Right lung (tissue), 5 donors: Measurements from ENCODE around the gene ZNF207. TPM values are rescaled to one million over a fixed set of nuclear protein-coding genes. Genes with fewer than 3 reads are reported as not detected.
"Not testable (repeated sequence)": the region's sequence is repeated elsewhere in the genome, so short reads cannot be mapped to it uniquely, and the experiment has no call there.

ENCODE experiments used
- DNase-seq, 2 donors: peaks; one replicate each; pipeline ENCODE4 v3.0.0-alpha.2; 2013
- polyA plus RNA-seq, 5 donors: library from polyadenylated mRNA; unstranded; fragments of 120-200 nt; gene quantifications; one replicate each; pipeline versions ENCODE4 v1.2.1 to v1.2.3, GENCODE V29; 2013; ENCODE audit warnings: inconsistent platforms in 1 of 5, low replicate concordance in 1 of 5; ENCODE audit not compliant: insufficient read length in 5 of 5, insufficient read depth in 1 of 5

Gene ZNF207
- polyA plus RNA-seq, 5 donors = 201 to 320 (median 271) TPM

DNA sequence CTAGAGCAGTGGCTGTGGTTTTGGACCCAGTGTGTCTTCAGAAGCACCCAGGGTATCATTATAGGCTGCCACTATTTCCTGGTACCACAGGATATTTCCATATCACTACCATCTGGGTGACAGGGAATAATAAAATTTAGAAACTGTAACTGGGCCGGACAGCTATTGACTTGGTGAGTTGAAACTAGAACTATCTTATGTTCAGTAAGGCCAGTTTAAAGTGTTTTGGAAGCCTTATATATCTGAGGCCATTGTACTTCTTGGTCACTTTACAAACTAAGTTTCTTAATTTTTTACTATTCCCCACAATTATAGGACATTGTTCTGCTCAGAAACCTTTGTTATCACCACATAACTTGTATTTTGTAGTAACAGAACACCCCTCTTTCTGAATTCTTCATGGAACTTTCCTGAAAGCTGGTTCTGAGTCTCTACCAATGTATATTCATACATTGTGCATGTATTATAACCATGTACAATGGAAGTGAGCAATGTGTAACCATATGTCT lies 34.0 kb downstream of the ZNF207 start:
- no peak for DNase-seq

DNA sequence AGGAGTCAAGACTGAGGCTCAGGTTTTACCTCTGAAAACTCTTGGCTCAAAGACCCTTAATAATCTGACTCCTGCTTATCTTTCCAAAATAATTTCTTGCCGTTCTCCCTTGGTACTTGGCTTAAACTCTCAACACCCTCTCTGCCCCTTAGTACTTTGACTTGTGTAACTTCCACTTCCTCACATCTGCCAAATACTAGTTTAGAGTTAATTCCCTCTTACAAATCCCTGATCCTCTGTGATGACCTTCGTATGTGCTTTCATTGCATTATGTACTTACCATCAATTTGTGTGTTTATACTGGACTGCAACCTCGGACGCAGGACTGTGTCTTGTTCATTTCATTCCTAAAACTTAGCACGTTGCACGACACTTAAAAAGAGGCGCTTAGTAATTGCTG lies 35.2 kb downstream of the ZNF207 start:
- no peak for DNase-seq

DNA sequence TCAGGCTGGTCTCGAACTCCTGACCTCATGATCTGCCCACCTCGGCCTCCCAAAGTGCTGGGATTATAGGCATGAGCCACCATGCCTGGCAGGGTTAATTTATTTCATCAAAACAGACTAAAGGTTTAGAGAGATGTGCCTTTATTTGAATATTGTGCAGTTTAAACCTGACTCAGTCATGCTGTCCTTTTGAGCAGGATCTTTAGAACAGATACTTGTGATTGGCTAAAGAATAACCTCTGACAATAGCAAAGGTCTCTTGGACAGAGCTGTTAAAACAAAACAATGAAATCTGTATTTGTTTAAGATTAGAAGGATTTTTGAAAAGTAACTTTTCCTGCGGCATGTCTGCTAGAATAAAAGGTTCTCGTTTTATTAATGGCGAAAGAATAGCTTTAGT lies 36.0 kb downstream of the ZNF207 start:
- no peak for DNase-seq

DNA sequence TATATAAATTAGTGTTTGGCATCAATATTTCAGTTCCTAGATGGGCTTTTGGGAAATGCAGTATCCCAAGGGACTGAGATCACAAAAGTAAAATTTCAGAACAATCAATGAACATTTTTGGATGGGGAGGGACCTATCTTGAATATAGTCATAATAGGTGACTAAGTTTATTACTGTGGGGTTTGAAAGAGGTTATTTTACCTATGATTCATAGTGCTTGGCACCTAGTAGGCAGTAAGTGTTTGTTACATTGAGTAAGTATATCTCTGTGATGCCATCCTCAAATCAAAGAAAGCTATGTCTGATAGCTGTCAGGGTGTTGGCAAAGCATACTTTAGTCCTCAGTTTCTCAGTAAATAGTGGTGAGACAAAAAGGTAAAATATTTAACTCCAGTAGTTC lies 36.9 kb downstream of the ZNF207 start:
- DNase-seq = no peak

DNA sequence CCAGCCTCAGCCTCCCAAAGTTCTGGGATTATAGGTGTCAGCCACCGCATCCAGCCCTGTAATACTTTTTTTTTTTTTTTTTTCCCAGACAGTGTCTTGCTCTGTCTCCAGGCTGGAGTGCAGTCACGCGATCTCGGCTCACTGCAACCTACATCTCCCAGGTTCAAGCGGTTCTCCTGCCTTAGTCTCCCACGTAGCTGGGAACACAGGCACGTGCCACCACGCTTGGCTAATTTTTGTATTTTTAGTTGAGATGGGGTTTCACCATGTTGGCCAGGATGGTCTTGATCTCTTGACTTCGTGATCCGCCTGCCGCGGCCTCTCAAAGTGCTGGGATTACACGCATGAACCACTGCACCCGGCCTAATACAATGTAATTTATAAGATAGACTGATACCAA lies 38.2 kb downstream of the ZNF207 start:
- not testable (repeated sequence) for DNase-seq

DNA sequence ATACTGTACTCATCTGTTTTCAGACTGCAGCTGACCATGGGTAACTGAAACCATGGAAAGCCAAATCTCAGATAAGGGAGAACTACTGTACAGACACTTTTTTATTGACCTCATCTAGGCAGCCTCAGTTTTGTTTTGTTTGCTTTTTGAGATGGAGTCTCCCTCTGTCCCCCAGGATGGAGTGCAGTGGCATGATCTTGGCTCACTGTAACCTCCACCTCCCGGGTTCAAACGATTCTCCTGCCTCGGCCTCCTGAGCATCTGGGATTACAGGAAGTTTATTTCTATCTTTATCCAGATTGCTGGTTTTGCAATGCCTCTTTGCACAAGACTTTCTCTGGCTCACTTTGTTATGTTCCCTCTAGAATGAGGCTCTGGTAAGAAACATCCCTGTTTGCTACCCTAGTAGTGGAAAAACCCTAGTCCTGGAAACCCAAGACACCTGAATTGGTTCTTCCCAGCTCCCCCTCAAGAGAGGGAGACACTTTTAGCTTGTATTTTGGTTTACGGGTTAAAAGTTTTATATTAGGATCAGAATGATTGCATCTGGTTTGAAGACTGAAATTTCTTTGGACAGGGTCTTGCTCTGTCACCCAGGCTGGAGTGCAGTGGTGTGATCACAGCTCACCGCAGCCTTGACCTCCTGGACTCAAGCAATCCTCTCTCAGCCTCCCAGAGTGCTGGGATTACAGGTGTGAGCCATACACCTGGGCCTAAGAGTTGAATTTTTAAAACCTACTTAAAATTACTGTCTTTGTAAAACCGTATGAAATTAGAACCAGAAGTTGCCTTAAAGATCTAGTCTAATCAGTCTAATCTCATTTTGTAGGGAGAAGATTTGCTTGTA lies 38.9 kb downstream of the ZNF207 start:
- DNase-seq = no peak

DNA sequence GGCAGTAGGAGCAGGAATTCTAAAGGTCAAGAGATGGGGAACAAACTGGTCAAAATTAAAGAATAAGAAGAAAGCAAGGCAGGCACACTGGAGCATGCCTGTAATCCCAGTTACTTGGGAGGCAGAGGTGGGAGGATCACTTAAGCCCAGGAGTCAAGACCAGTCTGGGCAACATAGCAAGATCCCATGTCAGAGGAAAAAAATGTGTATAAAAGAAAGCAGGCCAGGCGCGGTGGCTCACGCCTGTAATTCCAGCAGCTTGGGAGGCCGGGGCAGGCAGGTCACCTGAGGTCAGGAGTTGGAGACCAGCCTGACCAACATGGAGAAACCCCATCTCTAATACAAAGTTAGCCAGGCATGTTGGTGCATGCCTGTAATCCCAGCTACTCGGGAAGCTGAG lies 43.9 kb downstream of the ZNF207 start:
- DNase-seq = no peak

DNA sequence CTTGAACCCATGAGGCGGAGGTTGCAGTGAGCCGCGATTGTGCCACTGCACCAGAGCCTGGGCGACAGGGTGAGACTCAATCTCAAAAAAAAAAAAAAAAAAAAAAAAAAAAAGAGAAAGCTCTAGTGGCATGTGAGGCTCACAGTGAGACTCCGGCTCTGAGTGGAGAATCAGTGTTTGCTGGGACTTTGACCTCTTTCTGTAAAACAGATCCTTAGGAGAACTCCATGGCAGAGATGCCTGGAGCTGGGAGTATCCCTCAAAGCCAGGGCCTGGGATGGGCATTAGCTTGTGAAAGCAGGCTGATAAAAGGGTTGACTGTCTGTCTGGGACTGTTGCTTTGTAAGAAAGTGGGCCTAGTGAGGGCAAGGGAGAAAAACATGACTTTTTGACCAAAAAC lies 46.4 kb downstream of the ZNF207 start:
- no peak for DNase-seq

DNA sequence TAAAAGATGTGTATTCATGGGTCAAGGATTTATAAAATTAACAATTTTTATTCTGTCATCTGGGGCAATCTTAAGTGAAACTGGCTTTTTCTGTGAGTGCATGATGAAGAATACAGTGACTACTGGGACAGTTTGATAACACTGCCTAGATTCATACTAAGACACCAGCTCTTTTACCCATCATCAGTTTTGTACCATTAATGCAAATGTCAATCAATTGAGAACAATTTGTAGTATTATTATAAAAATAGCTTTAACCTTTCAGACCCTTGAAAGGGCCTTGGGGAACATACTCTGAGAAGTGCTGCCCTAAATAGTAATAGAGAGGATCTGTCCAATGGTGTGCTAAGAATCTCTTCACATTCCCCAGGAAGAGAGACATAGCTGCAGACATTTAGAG lies 49.0 kb downstream of the ZNF207 start:
- DNase-seq = no peak

DNA sequence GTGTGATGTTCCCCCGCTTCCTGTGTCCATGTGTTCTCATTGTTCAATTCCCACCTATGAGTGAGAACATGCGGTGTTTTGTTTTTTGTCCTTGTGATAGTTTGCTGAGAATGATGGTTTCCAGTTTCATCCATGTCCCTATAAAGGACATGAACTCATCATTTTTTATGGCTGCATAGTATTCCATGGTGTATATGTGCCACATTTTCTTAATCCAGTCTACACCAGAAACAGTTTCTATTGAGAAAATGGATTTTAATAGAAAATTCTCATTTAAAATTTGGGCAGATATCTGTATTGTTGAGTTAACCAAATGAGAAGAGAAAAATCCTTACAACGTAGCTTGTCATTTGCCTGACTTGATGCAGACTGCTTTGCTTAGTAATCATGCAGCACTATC lies 60.1 kb downstream of the ZNF207 start:
- DNase-seq = not testable (repeated sequence)

DNA sequence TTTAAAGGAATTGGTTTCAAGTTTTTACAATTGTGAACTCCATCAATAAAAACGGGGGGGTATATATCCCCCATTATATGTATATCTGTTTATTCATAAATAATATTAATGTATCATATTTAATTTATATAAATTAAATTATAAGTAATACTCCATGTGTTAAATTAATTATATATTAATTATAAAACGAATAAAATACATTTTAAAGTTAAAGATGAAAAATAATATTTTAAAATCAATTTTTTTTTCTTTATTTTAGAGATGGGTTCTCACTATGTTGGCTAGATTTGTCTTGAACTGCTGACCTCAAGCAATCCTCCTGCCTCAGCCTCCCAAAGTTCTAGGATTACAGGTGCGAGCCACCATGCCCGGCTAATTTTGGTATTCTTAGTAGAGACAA lies 76.9 kb downstream of the ZNF207 start:
- no peak for DNase-seq

DNA sequence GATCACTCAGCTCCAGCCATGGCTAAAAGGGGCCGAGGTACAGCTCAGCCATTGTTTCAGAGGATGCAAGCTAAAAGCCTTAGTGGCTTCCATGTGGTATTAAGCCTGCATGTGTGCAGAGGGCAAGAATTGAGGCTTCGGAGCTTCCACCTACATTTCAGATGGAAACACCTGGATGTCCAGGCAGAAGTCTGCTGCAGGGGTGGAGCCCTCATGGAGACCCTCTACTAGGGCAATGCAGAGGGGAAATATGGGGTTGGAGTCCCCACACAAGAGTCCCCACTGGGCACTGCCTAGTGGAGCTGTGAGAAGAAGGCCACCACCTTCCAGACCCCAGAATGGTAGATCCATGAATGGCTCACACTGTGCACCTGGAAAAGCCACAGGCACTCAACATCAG lies 79.6 kb downstream of the ZNF207 start:
- DNase-seq = no peak

Other genes with a start within 250 kb of the ZNF207 start
- gene RHOT1, start 207.7 kb upstream of the ZNF207 start, polyA plus RNA-seq = 10 to 100 TPM; 49.2 to 71.1 (median 66.0) TPM
- 1 to 10 TPM; 1.3 to 2.1 (median 1.6) TPM for gene RHBDL3, start 84.3 kb upstream of the ZNF207 start, polyA plus RNA-seq
- 10 to 100 TPM; 28.8 to 42.7 (median 31.9) TPM for gene C17orf75, start 8.0 kb upstream of the ZNF207 start, polyA plus RNA-seq
- 10 to 100 TPM; 71.1 to 89.5 (median 78.6) TPM for gene PSMD11, start 94.4 kb downstream of the ZNF207 start, polyA plus RNA-seq
- gene CDK5R1, start 136.8 kb downstream of the ZNF207 start, polyA plus RNA-seq = 1 to 10 TPM; 3.0 to 4.6 (median 3.9) TPM